ENCODE data around the gene PDE4D.

PDE4D gene

DNA sequence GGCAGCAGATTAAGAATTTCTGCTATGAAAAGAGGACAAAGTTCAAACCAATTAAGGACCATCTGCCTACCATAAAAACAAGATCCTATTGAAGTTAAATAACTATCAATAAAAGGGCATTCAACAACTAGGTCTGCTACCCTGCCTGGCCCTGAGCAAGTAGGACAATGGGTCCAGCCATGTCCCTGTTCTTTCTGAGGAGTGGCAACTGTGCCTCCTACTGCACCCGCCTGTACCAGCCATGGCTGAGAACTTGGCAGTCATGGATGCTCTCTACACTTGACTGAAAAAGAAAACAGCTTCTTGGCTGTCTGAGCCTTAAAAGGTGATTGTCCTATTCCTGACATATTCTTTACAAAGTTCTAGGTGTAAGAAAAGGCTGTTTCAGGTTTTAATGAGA is 652.4 kb downstream of the PDE4D start:
- no peaks in the 10 kb centered on the region for H3K27me3 ChIP-seq (ENCODE audit: insufficient read depth, poor library complexity, severe bottlenecking)
- no peak for DNase-seq (ENCODE audit: low read depth in 1 of 2, low spot score in 1 of 2)
- TF ChIP-seq POLR2AphosphoS5 (IDR thresholded peaks at IDR 0.05; ENCODE audit: low read depth): no peak
- TF ChIP-seq, protein P1, sequence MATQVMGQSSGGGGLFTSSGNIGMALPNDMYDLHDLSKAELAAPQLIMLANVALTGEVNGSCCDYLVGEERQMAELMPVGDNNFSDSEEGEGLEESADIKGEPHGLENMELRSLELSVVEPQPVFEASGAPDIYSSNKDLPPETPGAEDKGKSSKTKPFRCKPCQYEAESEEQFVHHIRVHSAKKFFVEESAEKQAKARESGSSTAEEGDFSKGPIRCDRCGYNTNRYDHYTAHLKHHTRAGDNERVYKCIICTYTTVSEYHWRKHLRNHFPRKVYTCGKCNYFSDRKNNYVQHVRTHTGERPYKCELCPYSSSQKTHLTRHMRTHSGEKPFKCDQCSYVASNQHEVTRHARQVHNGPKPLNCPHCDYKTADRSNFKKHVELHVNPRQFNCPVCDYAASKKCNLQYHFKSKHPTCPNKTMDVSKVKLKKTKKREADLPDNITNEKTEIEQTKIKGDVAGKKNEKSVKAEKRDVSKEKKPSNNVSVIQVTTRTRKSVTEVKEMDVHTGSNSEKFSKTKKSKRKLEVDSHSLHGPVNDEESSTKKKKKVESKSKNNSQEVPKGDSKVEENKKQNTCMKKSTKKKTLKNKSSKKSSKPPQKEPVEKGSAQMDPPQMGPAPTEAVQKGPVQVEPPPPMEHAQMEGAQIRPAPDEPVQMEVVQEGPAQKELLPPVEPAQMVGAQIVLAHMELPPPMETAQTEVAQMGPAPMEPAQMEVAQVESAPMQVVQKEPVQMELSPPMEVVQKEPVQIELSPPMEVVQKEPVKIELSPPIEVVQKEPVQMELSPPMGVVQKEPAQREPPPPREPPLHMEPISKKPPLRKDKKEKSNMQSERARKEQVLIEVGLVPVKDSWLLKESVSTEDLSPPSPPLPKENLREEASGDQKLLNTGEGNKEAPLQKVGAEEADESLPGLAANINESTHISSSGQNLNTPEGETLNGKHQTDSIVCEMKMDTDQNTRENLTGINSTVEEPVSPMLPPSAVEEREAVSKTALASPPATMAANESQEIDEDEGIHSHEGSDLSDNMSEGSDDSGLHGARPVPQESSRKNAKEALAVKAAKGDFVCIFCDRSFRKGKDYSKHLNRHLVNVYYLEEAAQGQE (IDR thresholded peaks at IDR 0.05; ENCODE audit: insufficient replicate concordance, low read depth): no peak
- TF ChIP-seq GABPA (IDR thresholded peaks at IDR 0.05; ENCODE audit: low read depth): no peak
- no peak overlapping the region for H3K27ac ChIP-seq (replicated peaks)
- H3K4me3 ChIP-seq (replicated peaks; ENCODE audit: insufficient read depth, low read length): no peak overlapping the region

DNA sequence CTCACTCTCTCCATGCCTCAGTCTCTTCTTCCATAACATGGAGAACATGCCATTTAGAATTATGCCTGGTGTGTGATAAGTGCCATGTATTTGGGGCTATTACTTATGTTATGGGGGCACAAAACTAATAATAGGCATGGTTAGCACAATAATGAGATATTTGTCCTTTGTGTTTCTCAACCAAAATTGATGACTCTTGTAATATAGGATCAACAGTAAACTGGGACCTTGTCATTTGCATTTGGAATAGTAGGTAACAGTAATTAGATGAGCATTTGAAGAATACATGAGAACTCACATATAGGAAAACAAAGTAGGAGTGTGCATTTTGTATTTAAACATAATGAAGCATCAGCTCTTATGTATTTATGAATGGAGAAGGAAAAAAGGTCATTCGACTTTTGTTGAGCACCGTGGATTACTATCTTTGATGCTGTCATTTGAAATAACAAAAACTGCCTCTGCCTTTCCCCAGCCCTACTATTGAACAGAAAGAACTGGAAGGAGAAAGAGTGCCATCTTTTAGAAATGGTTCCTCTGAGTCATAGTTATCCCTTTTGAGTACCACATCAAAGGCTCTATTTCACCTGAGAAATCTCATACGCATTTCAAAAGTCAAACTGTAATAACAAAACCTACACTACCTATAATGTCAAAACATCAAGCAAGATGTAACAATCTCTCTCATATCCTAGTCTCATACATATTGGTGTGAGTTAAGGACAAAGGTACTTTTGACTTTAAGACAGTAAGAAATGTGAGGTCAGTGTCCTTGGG is 655.2 kb downstream of the PDE4D start:
- no peak overlapping the region for H3K4me3 ChIP-seq (replicated peaks; ENCODE audit: insufficient read depth, low read length)
- TF ChIP-seq POLR2AphosphoS5 (IDR thresholded peaks at IDR 0.05; ENCODE audit: low read depth): no peak
- TF ChIP-seq, protein P2, sequence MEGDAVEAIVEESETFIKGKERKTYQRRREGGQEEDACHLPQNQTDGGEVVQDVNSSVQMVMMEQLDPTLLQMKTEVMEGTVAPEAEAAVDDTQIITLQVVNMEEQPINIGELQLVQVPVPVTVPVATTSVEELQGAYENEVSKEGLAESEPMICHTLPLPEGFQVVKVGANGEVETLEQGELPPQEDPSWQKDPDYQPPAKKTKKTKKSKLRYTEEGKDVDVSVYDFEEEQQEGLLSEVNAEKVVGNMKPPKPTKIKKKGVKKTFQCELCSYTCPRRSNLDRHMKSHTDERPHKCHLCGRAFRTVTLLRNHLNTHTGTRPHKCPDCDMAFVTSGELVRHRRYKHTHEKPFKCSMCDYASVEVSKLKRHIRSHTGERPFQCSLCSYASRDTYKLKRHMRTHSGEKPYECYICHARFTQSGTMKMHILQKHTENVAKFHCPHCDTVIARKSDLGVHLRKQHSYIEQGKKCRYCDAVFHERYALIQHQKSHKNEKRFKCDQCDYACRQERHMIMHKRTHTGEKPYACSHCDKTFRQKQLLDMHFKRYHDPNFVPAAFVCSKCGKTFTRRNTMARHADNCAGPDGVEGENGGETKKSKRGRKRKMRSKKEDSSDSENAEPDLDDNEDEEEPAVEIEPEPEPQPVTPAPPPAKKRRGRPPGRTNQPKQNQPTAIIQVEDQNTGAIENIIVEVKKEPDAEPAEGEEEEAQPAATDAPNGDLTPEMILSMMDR (IDR thresholded peaks at IDR 0.05; ENCODE audit: insufficient read depth, low read length): no peak
- H3K27me3 ChIP-seq (ENCODE audit: insufficient read depth, poor library complexity, severe bottlenecking): no peaks in the 10 kb centered on the region
- no peak for DNase-seq (ENCODE audit: low read depth in 1 of 2, low spot score in 1 of 2)
- no peak overlapping the region for H3K27ac ChIP-seq (replicated peaks)

DNA sequence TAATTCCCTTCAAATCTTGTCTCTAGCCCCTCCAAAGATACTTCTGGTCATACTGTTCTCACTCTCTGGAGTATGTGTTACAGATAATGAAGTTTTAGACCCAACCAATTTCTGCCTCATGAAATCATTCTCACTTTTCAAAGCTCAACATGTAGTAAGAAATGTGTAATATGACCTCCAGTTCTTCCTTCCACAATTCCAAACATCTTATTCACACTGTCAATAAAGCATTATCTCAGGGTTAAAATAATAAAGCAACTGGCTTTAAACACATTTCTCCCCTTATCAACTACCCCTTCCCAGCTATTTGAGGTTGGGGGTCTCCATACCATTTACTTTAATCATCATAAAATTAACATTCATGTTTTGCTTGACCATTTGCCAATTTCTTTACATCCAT is 656.5 kb downstream of the PDE4D start:
- H3K4me3 ChIP-seq (replicated peaks; ENCODE audit: insufficient read depth, low read length): no peak overlapping the region
- no peak overlapping the region for H3K27ac ChIP-seq (replicated peaks)
- H3K27me3 ChIP-seq (ENCODE audit: insufficient read depth, poor library complexity, severe bottlenecking): no peaks in the 10 kb centered on the region
- TF ChIP-seq, protein P1 (IDR thresholded peaks at IDR 0.05; ENCODE audit: insufficient replicate concordance, low read depth): no peak
- TF ChIP-seq POLR2AphosphoS5 (IDR thresholded peaks at IDR 0.05; ENCODE audit: low read depth): no peak
- TF ChIP-seq SPI1 (IDR thresholded peaks at IDR 0.05; ENCODE audit: borderline replicate concordance, low read depth): no peak
- TF ChIP-seq, protein P2 (IDR thresholded peaks at IDR 0.05; ENCODE audit: insufficient read depth, low read length): no peak
- no peak for TF ChIP-seq GABPA (IDR thresholded peaks at IDR 0.05; ENCODE audit: low read depth)
- DNase-seq (ENCODE audit: low read depth in 1 of 2, low spot score in 1 of 2): no peak

DNA sequence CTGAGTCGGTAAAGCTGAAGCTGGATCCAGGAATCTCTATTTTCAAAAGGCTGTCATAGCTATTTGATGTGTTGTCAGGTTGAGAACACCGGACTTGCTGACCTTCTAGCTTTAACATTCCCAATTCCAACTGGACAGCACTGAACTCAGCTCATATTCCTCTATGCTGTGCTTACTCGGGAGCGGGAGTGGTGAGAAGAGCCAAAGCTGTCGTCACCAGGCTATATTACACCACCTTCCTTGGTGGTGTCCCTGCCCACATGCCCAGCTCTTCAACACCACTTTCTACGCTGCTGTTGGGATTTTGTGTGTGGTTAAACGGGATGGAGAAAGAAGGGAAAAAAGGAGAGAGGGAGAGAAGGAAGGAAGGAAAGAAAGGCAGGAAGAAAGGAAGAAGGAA is 657.1 kb downstream of the PDE4D start:
- Histone ChIP-seq H3K27me3 (ENCODE audit: insufficient read depth, poor library complexity, severe bottlenecking) (no peaks in the 10 kb centered on the region), H3K4me3 (replicated peaks; ENCODE audit: insufficient read depth, low read length) (no peak overlapping the region), H3K27ac (replicated peaks) (no peak overlapping the region)
- TF ChIP-seq SPI1 (IDR thresholded peaks at IDR 0.05; ENCODE audit: borderline replicate concordance, low read depth): no peak
- TF ChIP-seq POLR2AphosphoS5 (IDR thresholded peaks at IDR 0.05; ENCODE audit: low read depth): no peak
- TF ChIP-seq, protein P2 (IDR thresholded peaks at IDR 0.05; ENCODE audit: insufficient read depth, low read length): no peak
- TF ChIP-seq GABPA (IDR thresholded peaks at IDR 0.05; ENCODE audit: low read depth): no peak
- TF ChIP-seq, protein P1 (IDR thresholded peaks at IDR 0.05; ENCODE audit: insufficient replicate concordance, low read depth): no peak
- DNase-seq (ENCODE audit: low read depth in 1 of 2, low spot score in 1 of 2): no peak
